ENCODE measurements around the gene MYH16. TPM values are rescaled to one million over a fixed set of nuclear protein-coding genes. Genes with fewer than 3 reads are reported as not detected.

The MYH16 gene
- total and polyA plus RNA-seq, 10 of the 15 experiments (the other 5 are each of a cell fraction or from before 2014, with no cell fraction given), result 0.03 to 0.33 (median 0.04) TPM; not detected in 3

GRCh38 chr7:99292127-99292526 lies 19.5 kb downstream of the MYH16 start:
- TF ChIP-seq PAX8 (IDR thresholded peaks at IDR 0.05) (no peak), SMAD1 (IDR thresholded peaks at IDR 0.05; ENCODE audit: low read depth, partially characterized antibody) (no peak), RAD51 (IDR thresholded peaks at IDR 0.05) (no peak), CHD4 (IDR thresholded peaks at IDR 0.05) (no peak), ZNF622 (IDR thresholded peaks at IDR 0.05) (no peak), TCF12 (IDR thresholded peaks at IDR 0.05; ENCODE audit: low read depth, low read length) (no peak), RFX5 (IDR thresholded peaks at IDR 0.05; ENCODE audit: low read depth, low read length) (no peak)
- TF ChIP-seq, protein P1, sequence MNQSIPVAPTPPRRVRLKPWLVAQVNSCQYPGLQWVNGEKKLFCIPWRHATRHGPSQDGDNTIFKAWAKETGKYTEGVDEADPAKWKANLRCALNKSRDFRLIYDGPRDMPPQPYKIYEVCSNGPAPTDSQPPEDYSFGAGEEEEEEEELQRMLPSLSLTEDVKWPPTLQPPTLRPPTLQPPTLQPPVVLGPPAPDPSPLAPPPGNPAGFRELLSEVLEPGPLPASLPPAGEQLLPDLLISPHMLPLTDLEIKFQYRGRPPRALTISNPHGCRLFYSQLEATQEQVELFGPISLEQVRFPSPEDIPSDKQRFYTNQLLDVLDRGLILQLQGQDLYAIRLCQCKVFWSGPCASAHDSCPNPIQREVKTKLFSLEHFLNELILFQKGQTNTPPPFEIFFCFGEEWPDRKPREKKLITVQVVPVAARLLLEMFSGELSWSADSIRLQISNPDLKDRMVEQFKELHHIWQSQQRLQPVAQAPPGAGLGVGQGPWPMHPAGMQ (IDR thresholded peaks at IDR 0.05; ENCODE audit: borderline replicate concordance), result no peak
- no peak for ATAC-seq
- Histone ChIP-seq H2AFZ (ENCODE audit: control insufficient read depth, low read depth, low read length) (no peak overlapping the region), H3K9ac (ENCODE audit: control insufficient read depth, insufficient read depth, low read length) (no peak overlapping the region), H3K27me3 (replicated peaks in 1 of 2; ENCODE audit: control insufficient read depth in 2 of 2, insufficient read depth in 2 of 2, low read length in 1 of 2) (no peaks in the 10 kb centered on the region), H3K4me2 (ENCODE audit: control insufficient read depth, insufficient read depth) (no peak overlapping the region), H3K4me1 (ENCODE audit: control insufficient read depth, insufficient read depth, low read length) (no peaks in the 10 kb centered on the region), H3K79me2 (ENCODE audit: control insufficient read depth, insufficient read depth, low read length) (no peaks in the 10 kb centered on the region), H4K20me1 (ENCODE audit: control insufficient read depth, insufficient read depth) (no peaks in the 10 kb centered on the region), H3K9me3 (replicated peaks; ENCODE audit: control insufficient read depth, insufficient read depth, low read length) (no peaks in the 10 kb centered on the region), H3K4me3 (no peak overlapping the region), H3K27ac (ENCODE audit: control insufficient read depth, insufficient read depth) (no peak overlapping the region), H3K36me3 (ENCODE audit: control insufficient read depth in 2 of 2, insufficient read depth in 2 of 2, low read length in 1 of 2) (no peaks in the 10 kb centered on the region)
- WGBS (ENCODE audit: insufficient coverage, insufficient replicate concordance, low lambda C conversion rate, missing lambda C conversion rate), result 56% methylated on average over 14 of the region's 14 CpGs
- in situ Hi-C loops (cut with MboI) (no loop called here), intact Hi-C loops (cut with micrococcal nuclease; ENCODE audit: unreplicated experiment) (no loop called here)
- ChIA-PET SMC1A (ENCODE audit: uncharacterized antibody, unreplicated experiment) (no interaction called here), RAD21 (ENCODE audit: unreplicated experiment) (no interaction called here), CTCF (no interaction called here), POLR2A (no interaction called here)
- BruUV-seq (replicated peaks), result no TSS peak
- no peak for DNase-seq (ENCODE audit: low read depth, low spot score)
- FAIRE-seq, result no peak

GRCh38 chr7:99293167-99293566 lies 20.5 kb downstream of the MYH16 start:
- RAD21 ChIA-PET (ENCODE audit: unreplicated experiment), result no interaction called here
- no TSS peak for BruUV-seq (replicated peaks)
- POLR2A ChIA-PET, result interaction anchor here (0.6 kb wide), 1 partner anchor 45 kb away, joined by 3 read pairs; no protein-coding TSS in a partner anchor

More at GRCh38 chr7:99293167-99293566, 20.5 kb downstream of the MYH16 start:
- Histone ChIP-seq H3K27ac (ENCODE audit: control insufficient read depth, insufficient read depth) (no peak overlapping the region), H3K27me3 (replicated peaks in 1 of 2; ENCODE audit: control insufficient read depth in 2 of 2, insufficient read depth in 2 of 2, low read length in 1 of 2) (no peaks in the 10 kb centered on the region), H3K9ac (ENCODE audit: control insufficient read depth, insufficient read depth, low read length) (no peak overlapping the region), H3K36me3 (ENCODE audit: control insufficient read depth in 2 of 2, insufficient read depth in 2 of 2, low read length in 1 of 2) (no peaks in the 10 kb centered on the region), H3K4me1 (ENCODE audit: control insufficient read depth, insufficient read depth, low read length) (no peaks in the 10 kb centered on the region), H3K9me3 (replicated peaks; ENCODE audit: control insufficient read depth, insufficient read depth, low read length) (no peaks in the 10 kb centered on the region), H3K4me2 (ENCODE audit: control insufficient read depth, insufficient read depth) (no peak overlapping the region), H4K20me1 (ENCODE audit: control insufficient read depth, insufficient read depth) (no peaks in the 10 kb centered on the region), H3K79me2 (ENCODE audit: control insufficient read depth, insufficient read depth, low read length) (no peaks in the 10 kb centered on the region), H2AFZ (ENCODE audit: control insufficient read depth, low read depth, low read length) (no peak overlapping the region), H3K4me3 (no peak overlapping the region)
- in situ Hi-C loops (cut with MboI), result no loop called here
- TF ChIP-seq KLF5 (IDR thresholded peaks at IDR 0.05; ENCODE audit: partially characterized antibody) (no peak), MEF2A (IDR thresholded peaks at IDR 0.05; ENCODE audit: insufficient read depth, low read depth, low read length) (no peak), HCFC1 (IDR thresholded peaks at IDR 0.05; ENCODE audit: low read length) (no peak), MYB (IDR thresholded peaks at IDR 0.05; ENCODE audit: borderline replicate concordance, low read depth, low read length) (no peak), SP1 (IDR thresholded peaks at IDR 0.05; ENCODE audit: low read depth, low read length) (no peak), MEF2B (IDR thresholded peaks at IDR 0.05; ENCODE audit: partially characterized antibody, poor library complexity, severe bottlenecking) (no peak), TAF1 (IDR thresholded peaks at IDR 0.05; ENCODE audit: borderline replicate concordance, low read depth, low read length) (no peak), SIX5 (IDR thresholded peaks at IDR 0.05; ENCODE audit: low read depth, low read length, severe bottlenecking) (no peak), ZBTB33 (IDR thresholded peaks at IDR 0.05) (no peak)
- SMC1A ChIA-PET (ENCODE audit: uncharacterized antibody, unreplicated experiment), result no interaction called here
- intact Hi-C loops (cut with micrococcal nuclease; ENCODE audit: unreplicated experiment), result no loop called here
- CTCF ChIA-PET, result interaction anchor here (1.3 to 2.3 kb wide), 3 partner anchors 18 to 253 kb away, joined by 3 to 8 read pairs (median 4); no protein-coding TSS in a partner anchor
- WGBS (ENCODE audit: insufficient coverage, insufficient replicate concordance, low lambda C conversion rate, missing lambda C conversion rate), result 100% methylated on average over 1 of the region's 1 CpG
- FAIRE-seq (no peak), ATAC-seq (no peak), DNase-seq (ENCODE audit: low read depth, low spot score) (no peak)
